Endothelial cell (in vitro differentiated cells): ENCODE measurements around the gene SIM2. TPM values are rescaled to one million over a fixed set of nuclear protein-coding genes. Genes with fewer than 3 reads are reported as not detected.

Experiments used
- DNase-seq: peaks from one replicate; pipeline ENCODE4 v3.0.0; 2021; ENCODE audit warnings: low spot score
- H3K27ac Mint-ChIP-seq: one replicate; pipeline ENCODE4 v1.8.0; 2021; ENCODE audit warnings: mixed read lengths, inconsistent platforms; ENCODE audit not compliant: unreplicated experiment
- H3K27me3 Mint-ChIP-seq: one replicate; pipeline ENCODE4 v1.8.0; 2021; ENCODE audit warnings: mild to moderate bottlenecking, moderate library complexity, mixed read lengths, inconsistent platforms; ENCODE audit not compliant: unreplicated experiment
- H3K36me3 Mint-ChIP-seq: one replicate; pipeline ENCODE4 v1.8.0; 2021; ENCODE audit warnings: mild to moderate bottlenecking, low read depth, mixed read lengths, inconsistent platforms; ENCODE audit not compliant: unreplicated experiment
- H3K4me1 Mint-ChIP-seq: one replicate; pipeline ENCODE4 v1.8.0; 2021; ENCODE audit warnings: mild to moderate bottlenecking, mixed read lengths, inconsistent platforms; ENCODE audit not compliant: unreplicated experiment
- H3K4me3 Mint-ChIP-seq: one replicate; pipeline ENCODE4 v1.8.0; 2021; ENCODE audit warnings: mild to moderate bottlenecking, mixed read lengths, inconsistent platforms; ENCODE audit not compliant: unreplicated experiment
- H3K9me3 Mint-ChIP-seq: one replicate; pipeline ENCODE4 v1.8.0; 2021; ENCODE audit warnings: mixed read lengths, inconsistent platforms; ENCODE audit not compliant: unreplicated experiment
- total RNA-seq: library from RNA; stranded (reverse); fragmentation: NEBNext Ultra II Directional; extraction: Animal tissue kit (Norgen Biotek cat#: 25700); gene quantifications from one replicate; pipeline ENCODE4 v1.2.1, GENCODE V29; 2021; ENCODE audit not compliant: unreplicated experiment
- TF ChIP-seq, protein P1 (sequence below): fragments of 200-600 bp; sonication (generic); IDR thresholded peaks from one replicate; pipeline ENCODE4 v1.5.0; 2021; ENCODE audit warnings: antibody characterized with exemption; ENCODE audit not compliant: unreplicated experiment

SIM2 gene
- total RNA-seq, 1 donor from 2014 or later: 17.1 TPM

DNA sequence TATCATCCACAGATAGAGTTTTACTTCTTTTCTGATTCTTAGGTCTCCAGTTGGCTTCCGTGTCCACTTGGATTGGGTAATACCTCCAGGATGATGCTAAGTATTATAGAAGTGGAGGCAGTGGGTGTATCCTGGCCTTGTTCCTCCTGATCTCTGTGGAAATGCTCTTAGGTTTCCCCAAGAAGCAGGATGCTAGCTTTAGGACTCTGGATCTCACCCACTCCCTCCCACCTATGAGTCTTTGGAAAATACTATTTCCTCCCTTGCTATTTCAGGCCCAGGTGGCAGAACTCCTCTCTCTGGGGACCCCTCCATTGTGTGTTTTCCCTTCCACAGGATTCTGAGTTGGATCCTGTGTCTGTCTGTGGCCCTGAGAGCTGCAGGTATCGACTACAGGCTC is 86.7 kb downstream of the SIM2 start:
- no peak overlapping the region for H3K4me3 Mint-ChIP-seq
- H3K9me3 Mint-ChIP-seq: no peaks in the 10 kb centered on the region
- H3K27ac Mint-ChIP-seq: no peak overlapping the region
- TF ChIP-seq, protein P1, sequence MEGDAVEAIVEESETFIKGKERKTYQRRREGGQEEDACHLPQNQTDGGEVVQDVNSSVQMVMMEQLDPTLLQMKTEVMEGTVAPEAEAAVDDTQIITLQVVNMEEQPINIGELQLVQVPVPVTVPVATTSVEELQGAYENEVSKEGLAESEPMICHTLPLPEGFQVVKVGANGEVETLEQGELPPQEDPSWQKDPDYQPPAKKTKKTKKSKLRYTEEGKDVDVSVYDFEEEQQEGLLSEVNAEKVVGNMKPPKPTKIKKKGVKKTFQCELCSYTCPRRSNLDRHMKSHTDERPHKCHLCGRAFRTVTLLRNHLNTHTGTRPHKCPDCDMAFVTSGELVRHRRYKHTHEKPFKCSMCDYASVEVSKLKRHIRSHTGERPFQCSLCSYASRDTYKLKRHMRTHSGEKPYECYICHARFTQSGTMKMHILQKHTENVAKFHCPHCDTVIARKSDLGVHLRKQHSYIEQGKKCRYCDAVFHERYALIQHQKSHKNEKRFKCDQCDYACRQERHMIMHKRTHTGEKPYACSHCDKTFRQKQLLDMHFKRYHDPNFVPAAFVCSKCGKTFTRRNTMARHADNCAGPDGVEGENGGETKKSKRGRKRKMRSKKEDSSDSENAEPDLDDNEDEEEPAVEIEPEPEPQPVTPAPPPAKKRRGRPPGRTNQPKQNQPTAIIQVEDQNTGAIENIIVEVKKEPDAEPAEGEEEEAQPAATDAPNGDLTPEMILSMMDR: no peak
- DNase-seq: no peak
- H3K36me3 Mint-ChIP-seq: peaks cover 16% of the 10 kb centered on the region
- peaks cover 3% of the 10 kb centered on the region for H3K27me3 Mint-ChIP-seq
- H3K4me1 Mint-ChIP-seq: peaks cover 21% of the 10 kb centered on the region

DNA sequence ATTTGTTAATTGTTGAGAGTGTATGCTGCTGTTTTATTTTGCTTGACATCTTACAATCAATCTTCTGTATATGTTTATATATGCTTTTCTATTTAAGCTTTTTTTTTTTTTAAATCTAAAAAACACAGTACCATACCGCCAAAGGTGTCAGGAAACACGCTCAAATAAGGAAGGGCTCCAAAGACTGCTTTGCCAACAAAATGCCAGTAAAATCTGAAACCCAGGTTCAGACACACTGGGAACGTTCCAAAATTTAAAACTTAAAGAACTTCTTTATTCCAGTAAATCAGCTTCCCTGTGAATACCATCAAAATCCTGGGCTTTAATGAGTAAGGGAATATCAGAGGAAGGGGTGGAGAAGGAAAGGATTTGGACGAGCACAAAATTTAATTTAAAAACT is 87.3 kb downstream of the SIM2 start:
- Mint-ChIP-seq H3K27me3 (peaks cover 3% of the 10 kb centered on the region), H3K36me3 (peaks cover 16% of the 10 kb centered on the region), H3K27ac (no peak overlapping the region), H3K4me1 (peaks cover 26% of the 10 kb centered on the region), H3K4me3 (no peak overlapping the region), H3K9me3 (no peaks in the 10 kb centered on the region)
- no peak for DNase-seq
- TF ChIP-seq, protein P1: no peak

DNA sequence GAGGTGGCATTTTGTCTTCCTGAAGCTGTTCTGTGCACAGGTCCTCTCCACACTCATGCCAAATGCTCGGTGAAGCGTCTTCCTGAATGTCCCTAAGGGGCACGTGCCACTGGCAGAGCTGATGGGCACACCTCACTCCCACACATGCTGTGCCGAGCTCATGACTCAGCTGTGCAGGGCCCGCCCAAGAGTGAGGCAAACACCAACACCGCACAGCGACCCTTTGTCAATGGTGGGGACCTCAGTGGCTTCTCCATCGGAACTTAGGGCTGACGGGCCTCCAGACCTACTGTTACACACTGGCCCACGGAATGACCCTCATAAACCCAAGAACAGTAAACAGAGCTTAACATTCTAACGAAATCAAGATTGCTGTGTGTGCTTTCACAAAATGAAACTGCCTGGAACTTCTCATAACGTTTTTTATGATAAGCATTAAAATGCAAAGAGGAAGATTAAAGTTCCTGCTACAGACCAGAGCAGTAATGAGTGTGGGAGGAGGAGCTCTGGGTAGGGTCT is 89.3 kb downstream of the SIM2 start:
- Mint-ChIP-seq H3K4me1 (peaks cover 26% of the 10 kb centered on the region), H3K27ac (no peak overlapping the region), H3K27me3 (peaks cover 5% of the 10 kb centered on the region), H3K36me3 (peaks cover 15% of the 10 kb centered on the region), H3K4me3 (no peak overlapping the region), H3K9me3 (no peaks in the 10 kb centered on the region)
- DNase-seq: no peak
- TF ChIP-seq, protein P1: no peak

DNA sequence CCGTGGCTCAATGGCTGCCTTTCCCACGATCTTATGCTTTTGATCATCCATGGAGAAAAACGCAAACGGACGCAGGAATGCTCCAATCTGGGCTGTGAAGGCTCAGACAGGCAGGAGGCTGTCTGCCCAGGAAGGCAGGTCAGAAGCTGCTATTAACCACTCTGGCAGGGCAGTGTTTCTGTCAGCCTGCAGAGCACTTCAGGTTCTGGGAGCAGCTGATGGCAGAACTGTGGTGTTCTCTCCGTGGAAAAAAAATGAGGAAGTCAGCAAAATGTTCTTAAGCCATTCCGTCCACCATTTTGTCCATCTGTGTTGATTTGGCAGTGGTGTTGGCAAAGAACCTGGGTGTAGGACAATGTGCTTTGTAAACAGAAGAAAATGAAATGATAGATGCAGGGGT is 91.7 kb downstream of the SIM2 start:
- TF ChIP-seq, protein P1: no peak
- H3K4me1 Mint-ChIP-seq: peaks cover 19% of the 10 kb centered on the region
- H3K36me3 Mint-ChIP-seq: peaks cover 20% of the 10 kb centered on the region
- no peak for DNase-seq
- H3K27ac Mint-ChIP-seq: peak overlapping the region; percentile 3
- H3K27me3 Mint-ChIP-seq: peaks cover 5% of the 10 kb centered on the region
- H3K9me3 Mint-ChIP-seq: no peaks in the 10 kb centered on the region
- no peak overlapping the region for H3K4me3 Mint-ChIP-seq

DNA sequence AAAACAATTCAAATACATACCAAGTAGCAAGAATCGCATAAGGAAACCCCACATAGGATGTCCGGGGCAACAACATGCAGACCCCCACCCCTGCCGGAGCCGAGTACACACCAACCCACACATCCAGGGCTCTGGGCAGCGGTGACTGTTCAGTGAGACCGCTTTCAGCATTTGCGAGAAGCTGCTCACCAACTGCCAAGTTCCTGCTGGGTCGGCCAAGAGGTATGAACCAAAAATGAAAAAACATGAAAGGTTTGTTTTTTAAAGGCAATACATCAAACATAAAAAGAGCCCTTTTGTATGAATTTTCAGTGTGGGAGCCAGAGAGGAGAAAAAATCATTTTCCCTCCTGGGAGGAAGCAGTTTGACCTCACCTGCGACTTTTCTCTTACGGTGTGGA is 92.3 kb downstream of the SIM2 start:
- Mint-ChIP-seq H3K9me3 (no peaks in the 10 kb centered on the region), H3K4me1 (peaks cover 17% of the 10 kb centered on the region), H3K36me3 (peaks cover 20% of the 10 kb centered on the region), H3K27ac (no peak overlapping the region), H3K27me3 (peaks cover 5% of the 10 kb centered on the region), H3K4me3 (peak overlapping the region; percentile 29)
- TF ChIP-seq, protein P1: no peak
- DNase-seq: no peak
